Breast epithelium (tissue), 3 donors: ENCODE measurements around the gene PSMB5.

Experiments
- POLR2A ChIP-seq: fragments of 450-650 bp; IDR thresholded peaks from one replicate; pipeline ENCODE4 v1.6.1; 2016; ENCODE audit warnings: antibody characterized with exemption, mild to moderate bottlenecking, moderate library complexity
- TF ChIP-seq, protein P1 (sequence below), 3 donors: fragments of 450-650 bp; IDR thresholded peaks; one replicate each; pipeline ENCODE4 v1.5.1; 2016 to 2017; ENCODE audit warnings: antibody characterized with exemption in 3 of 3, mild to moderate bottlenecking in 3 of 3, moderate library complexity in 3 of 3

DNA sequence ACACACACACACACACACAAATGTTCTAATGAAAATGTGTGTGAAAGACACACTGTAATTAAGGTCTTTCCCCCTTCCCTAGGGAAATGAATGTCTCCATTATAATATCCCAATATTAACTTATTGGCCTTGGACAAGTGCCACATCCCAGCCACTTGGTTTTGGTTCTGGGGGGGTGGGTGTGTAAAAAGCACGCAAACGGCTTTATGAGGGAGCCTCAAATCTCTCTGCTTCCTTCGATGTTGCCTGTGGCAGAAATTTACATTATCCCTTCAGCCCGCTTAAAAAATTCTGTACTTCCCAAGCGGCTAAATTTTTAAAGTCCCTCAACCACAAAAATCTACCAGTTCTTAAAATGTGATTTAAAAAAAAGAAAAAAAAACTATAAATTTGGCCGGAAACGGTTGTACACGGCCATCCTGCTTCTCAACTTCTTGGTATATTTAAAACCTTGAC is 25.2 kb downstream of the PSMB5 start:
- TF ChIP-seq, protein P1, sequence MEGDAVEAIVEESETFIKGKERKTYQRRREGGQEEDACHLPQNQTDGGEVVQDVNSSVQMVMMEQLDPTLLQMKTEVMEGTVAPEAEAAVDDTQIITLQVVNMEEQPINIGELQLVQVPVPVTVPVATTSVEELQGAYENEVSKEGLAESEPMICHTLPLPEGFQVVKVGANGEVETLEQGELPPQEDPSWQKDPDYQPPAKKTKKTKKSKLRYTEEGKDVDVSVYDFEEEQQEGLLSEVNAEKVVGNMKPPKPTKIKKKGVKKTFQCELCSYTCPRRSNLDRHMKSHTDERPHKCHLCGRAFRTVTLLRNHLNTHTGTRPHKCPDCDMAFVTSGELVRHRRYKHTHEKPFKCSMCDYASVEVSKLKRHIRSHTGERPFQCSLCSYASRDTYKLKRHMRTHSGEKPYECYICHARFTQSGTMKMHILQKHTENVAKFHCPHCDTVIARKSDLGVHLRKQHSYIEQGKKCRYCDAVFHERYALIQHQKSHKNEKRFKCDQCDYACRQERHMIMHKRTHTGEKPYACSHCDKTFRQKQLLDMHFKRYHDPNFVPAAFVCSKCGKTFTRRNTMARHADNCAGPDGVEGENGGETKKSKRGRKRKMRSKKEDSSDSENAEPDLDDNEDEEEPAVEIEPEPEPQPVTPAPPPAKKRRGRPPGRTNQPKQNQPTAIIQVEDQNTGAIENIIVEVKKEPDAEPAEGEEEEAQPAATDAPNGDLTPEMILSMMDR (IDR thresholded peaks at IDR 0.05): no peak
- TF ChIP-seq POLR2A: no peak
